DOHH2 (cell line): ENCODE measurements around the gene NXPH4.

ENCODE experiments used
- CTCF ChIP-seq: fragments of 200-600 bp; sonication (generic); IDR thresholded peaks from one replicate; pipeline ENCODE4 v1.5.1; 2014; ENCODE audit warnings: antibody characterized with exemption, mild to moderate bottlenecking, low read depth, low read length; ENCODE audit not compliant: poor library complexity, severe bottlenecking
- EZH2phosphoT487 ChIP-seq: fragments of 200-600 bp; sonication (generic); IDR thresholded peaks from 2 replicates; pipeline ENCODE4 v1.6.1; 2017; ENCODE audit warnings: borderline replicate concordance, mild to moderate bottlenecking, antibody characterized with exemption, low read length, moderate library complexity, mixed read lengths

GRCh38 chr12:57208631-57209282, 7.8 kb upstream of the NXPH4 start:
- TF ChIP-seq EZH2phosphoT487 (no peak), CTCF (no peak)
